Hepatocyte (in vitro differentiated cells): ENCODE measurements around the gene RPL29. TPM values are rescaled to one million over a fixed set of nuclear protein-coding genes. Genes with fewer than 3 reads are reported as not detected.

Experiments used
- DNase-seq: peaks from one replicate; pipeline ENCODE4 v3.0.0-alpha.2; 2016; ENCODE audit warnings: low spot score
- H2AFZ ChIP-seq: fragments of 200-600 bp; sonication (generic); 2 replicates; pipeline ENCODE4 v1.6.0; 2016; ENCODE audit warnings: antibody characterized with exemption, mild to moderate bottlenecking
- H3K27ac ChIP-seq: fragments of 200-600 bp; sonication (generic); 2 replicates; pipeline ENCODE4 v1.5.1; 2016; ENCODE audit warnings: mild to moderate bottlenecking
- H3K27me3 ChIP-seq: fragments of 200-600 bp; sonication (generic); 2 replicates; pipeline ENCODE4 v1.6.1; 2016
- H3K36me3 ChIP-seq: fragments of 200-600 bp; sonication (generic); replicated peaks from 2 replicates; pipeline ENCODE4 v1.5.1; 2016; ENCODE audit warnings: low read depth; ENCODE audit not compliant: insufficient read depth
- H3K4me1 ChIP-seq: fragments of 200-600 bp; sonication (generic); 2 replicates; pipeline ENCODE4 v1.5.1; 2016; ENCODE audit warnings: mild to moderate bottlenecking, moderate library complexity; ENCODE audit not compliant: insufficient read depth
- H3K4me2 ChIP-seq: fragments of 200-600 bp; sonication (generic); 2 replicates; pipeline ENCODE4 v1.6.0; 2016
- H3K4me3 ChIP-seq: fragments of 200-600 bp; sonication (generic); 2 replicates; pipeline ENCODE4 v1.5.1; 2016; ENCODE audit warnings: mild to moderate bottlenecking
- H3K79me2 ChIP-seq: fragments of 200-600 bp; sonication (generic); 2 replicates; pipeline ENCODE4 v1.6.0; 2017; ENCODE audit warnings: mild to moderate bottlenecking
- H3K9me2 ChIP-seq: fragments of 200-600 bp; sonication (generic); replicated peaks from 2 replicates; pipeline ENCODE4 v1.6.0; 2017; ENCODE audit warnings: mild to moderate bottlenecking; ENCODE audit not compliant: insufficient read depth
- H3K9me3 ChIP-seq: fragments of 200-600 bp; sonication (generic); 2 replicates; pipeline ENCODE4 v1.5.1; 2016; ENCODE audit warnings: low read depth, mild to moderate bottlenecking
- H4K20me1 ChIP-seq: fragments of 200-600 bp; sonication (generic); 2 replicates; pipeline ENCODE4 v1.6.0; 2016; ENCODE audit warnings: mild to moderate bottlenecking; ENCODE audit not compliant: insufficient read depth, poor library complexity, severe bottlenecking
- EZH2 ChIP-seq: fragments of 200-600 bp; sonication (generic); IDR thresholded peaks from 2 replicates; pipeline ENCODE4 v1.6.1; 2016; ENCODE audit warnings: antibody characterized with exemption, mild to moderate bottlenecking, borderline replicate concordance
- EZH2phosphoT487 ChIP-seq: fragments of 200-600 bp; sonication (generic); IDR thresholded peaks from one replicate; pipeline ENCODE4 v1.6.1; 2018; ENCODE audit warnings: antibody characterized with exemption, mild to moderate bottlenecking, low read depth, moderate library complexity; ENCODE audit not compliant: unreplicated experiment, severe bottlenecking
- WGBS: methylation state at CpG from one replicate; pipeline ENCODE4 v1.1.6; 2016; ENCODE audit warnings: low lambda C conversion rate; ENCODE audit errors: missing lambda C conversion rate; 5-methylcytosine and 5-hydroxymethylcytosine counted together
- polyA plus RNA-seq: library from polyadenylated mRNA; unstranded; fragments of >200 nt; fragmentation: Nextera tagmentation; extraction: Ambion mirVana; gene quantifications from 2 replicates; pipeline ENCODE4 v1.2.1, GENCODE V29; 2016
- total RNA-seq: library from RNA; depleted of rRNA; stranded (reverse); fragments of >200 nt; gene quantifications from 2 replicates; pipeline ENCODE4 v1.2.3, GENCODE V29; 2014
- TF ChIP-seq, protein P1 (sequence below): fragments of 200-600 bp; sonication (generic); IDR thresholded peaks from 2 replicates; pipeline ENCODE4 v1.5.1; 2016; ENCODE audit warnings: antibody characterized with exemption, mild to moderate bottlenecking; ENCODE audit not compliant: poor library complexity

The RPL29 gene
- total and polyA plus RNA-seq, 2 experiments from 2014 or later: 786 to 981 TPM

DNA sequence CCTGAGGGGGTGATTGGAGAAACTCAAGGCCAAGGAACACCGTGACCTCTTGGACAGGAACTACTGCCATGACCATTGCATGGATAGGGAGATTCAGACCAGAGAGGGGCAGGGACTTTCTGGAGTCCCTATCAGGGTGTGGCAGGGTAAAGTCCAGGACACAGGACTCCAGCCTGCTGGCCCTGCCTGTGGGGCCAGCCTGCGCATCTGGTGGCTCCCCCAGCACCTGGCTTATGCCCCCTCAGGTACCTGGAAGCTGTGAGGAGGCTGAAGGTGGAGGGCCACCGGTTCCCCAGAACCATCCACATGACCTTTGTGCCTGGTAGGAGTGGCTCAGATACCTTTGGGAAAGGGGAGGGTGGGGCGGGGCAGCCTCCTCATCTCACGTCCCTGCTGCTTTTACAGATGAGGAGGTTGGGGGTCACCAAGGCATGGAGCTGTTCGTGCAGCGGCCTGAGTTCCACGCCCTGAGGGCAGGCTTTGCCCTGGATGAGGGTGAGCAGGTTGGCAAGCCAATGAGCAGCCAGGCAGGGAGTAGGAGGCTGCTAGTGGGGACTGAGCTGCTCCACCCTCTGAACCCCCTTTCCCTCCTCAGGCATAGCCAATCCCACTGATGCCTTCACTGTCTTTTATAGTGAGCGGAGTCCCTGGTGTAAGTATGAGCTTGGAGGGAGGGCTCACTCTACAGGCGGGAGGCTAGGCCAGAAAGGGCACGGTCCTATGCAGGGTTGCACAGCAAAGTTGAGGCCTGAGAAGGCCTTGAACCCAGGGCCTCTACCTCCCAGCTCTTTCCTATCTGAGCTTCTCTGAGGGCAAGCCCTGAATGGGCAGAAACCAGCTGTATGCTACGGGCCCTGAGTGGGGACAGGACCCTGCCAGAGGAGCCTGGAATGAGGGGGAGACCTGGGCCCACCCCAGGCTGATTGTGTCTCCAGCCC is 9.4 kb downstream of the RPL29 start:
- no peaks in the 10 kb centered on the region for H3K36me3 ChIP-seq
- 79% methylated on average over 12 of the region's 12 CpGs for WGBS
- peak overlapping the region; percentile 78 for H3K4me2 ChIP-seq
- no peak overlapping the region for H2AFZ ChIP-seq
- peak; percentile 58 for DNase-seq
- no peaks in the 10 kb centered on the region for H4K20me1 ChIP-seq
- H3K4me3 ChIP-seq: no peak overlapping the region
- TF ChIP-seq EZH2 (no peak), EZH2phosphoT487 (no peak)
- TF ChIP-seq, protein P1, sequence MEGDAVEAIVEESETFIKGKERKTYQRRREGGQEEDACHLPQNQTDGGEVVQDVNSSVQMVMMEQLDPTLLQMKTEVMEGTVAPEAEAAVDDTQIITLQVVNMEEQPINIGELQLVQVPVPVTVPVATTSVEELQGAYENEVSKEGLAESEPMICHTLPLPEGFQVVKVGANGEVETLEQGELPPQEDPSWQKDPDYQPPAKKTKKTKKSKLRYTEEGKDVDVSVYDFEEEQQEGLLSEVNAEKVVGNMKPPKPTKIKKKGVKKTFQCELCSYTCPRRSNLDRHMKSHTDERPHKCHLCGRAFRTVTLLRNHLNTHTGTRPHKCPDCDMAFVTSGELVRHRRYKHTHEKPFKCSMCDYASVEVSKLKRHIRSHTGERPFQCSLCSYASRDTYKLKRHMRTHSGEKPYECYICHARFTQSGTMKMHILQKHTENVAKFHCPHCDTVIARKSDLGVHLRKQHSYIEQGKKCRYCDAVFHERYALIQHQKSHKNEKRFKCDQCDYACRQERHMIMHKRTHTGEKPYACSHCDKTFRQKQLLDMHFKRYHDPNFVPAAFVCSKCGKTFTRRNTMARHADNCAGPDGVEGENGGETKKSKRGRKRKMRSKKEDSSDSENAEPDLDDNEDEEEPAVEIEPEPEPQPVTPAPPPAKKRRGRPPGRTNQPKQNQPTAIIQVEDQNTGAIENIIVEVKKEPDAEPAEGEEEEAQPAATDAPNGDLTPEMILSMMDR: no peak
- no peaks in the 10 kb centered on the region for H3K27me3 ChIP-seq
- H3K27ac ChIP-seq: peak overlapping the region; percentile 97
- H3K4me1 ChIP-seq: peaks cover 30% of the 10 kb centered on the region
- peaks cover 12% of the 10 kb centered on the region for H3K79me2 ChIP-seq
- H3K9me2 ChIP-seq: no peaks in the 10 kb centered on the region
- no peaks in the 10 kb centered on the region for H3K9me3 ChIP-seq

DNA sequence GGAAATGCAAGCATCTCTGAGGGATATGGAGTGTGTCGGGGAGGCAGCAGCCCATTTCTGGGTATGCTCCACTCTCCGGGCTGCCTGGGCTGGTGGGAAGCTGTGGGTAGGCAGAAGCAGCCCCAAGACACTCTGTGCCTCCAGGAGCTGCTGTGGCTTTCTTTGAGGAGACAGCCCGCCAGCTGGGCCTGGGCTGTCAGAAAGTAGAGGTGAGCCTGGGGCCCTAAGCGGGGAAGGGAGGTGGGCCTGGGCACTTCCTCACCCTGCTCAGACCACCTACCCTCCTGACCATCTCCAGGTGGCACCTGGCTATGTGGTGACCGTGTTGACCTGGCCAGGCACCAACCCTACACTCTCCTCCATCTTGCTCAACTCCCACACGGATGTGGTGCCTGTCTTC is 10.6 kb downstream of the RPL29 start:
- no peak for DNase-seq
- no peaks in the 10 kb centered on the region for H3K9me2 ChIP-seq
- H3K27ac ChIP-seq: peak overlapping the region; percentile 97
- peak overlapping the region; percentile 78 for H3K4me2 ChIP-seq
- H4K20me1 ChIP-seq: no peaks in the 10 kb centered on the region
- peaks cover 23% of the 10 kb centered on the region for H3K79me2 ChIP-seq
- WGBS: 93% methylated on average over 6 of the region's 6 CpGs
- H3K4me3 ChIP-seq: no peak overlapping the region
- H3K9me3 ChIP-seq: no peaks in the 10 kb centered on the region
- no peak for TF ChIP-seq EZH2phosphoT487
- TF ChIP-seq EZH2: no peak
- TF ChIP-seq, protein P1: no peak
- H3K27me3 ChIP-seq: no peaks in the 10 kb centered on the region
- no peaks in the 10 kb centered on the region for H3K36me3 ChIP-seq
- H3K4me1 ChIP-seq: peaks cover 30% of the 10 kb centered on the region
- H2AFZ ChIP-seq: no peak overlapping the region

- H3K4me3 ChIP-seq: no peak overlapping the region
Observed at GRCh38 chr3:51984269-51984647, 11.4 kb downstream of the RPL29 start.

More at GRCh38 chr3:51984269-51984647, 11.4 kb downstream of the RPL29 start:
- peak overlapping the region; percentile 97 for H3K27ac ChIP-seq
- no peaks in the 10 kb centered on the region for H3K27me3 ChIP-seq
- H3K9me2 ChIP-seq: no peaks in the 10 kb centered on the region
- H3K4me1 ChIP-seq: peaks cover 30% of the 10 kb centered on the region
- no peaks in the 10 kb centered on the region for H3K36me3 ChIP-seq
- H3K79me2 ChIP-seq: peaks cover 23% of the 10 kb centered on the region
- H2AFZ ChIP-seq: no peak overlapping the region
- DNase-seq: no peak
- H3K9me3 ChIP-seq: no peaks in the 10 kb centered on the region
- H3K4me2 ChIP-seq: peak overlapping the region; percentile 78
- no peaks in the 10 kb centered on the region for H4K20me1 ChIP-seq
- TF ChIP-seq EZH2: no peak
- TF ChIP-seq, protein P1: no peak
- TF ChIP-seq EZH2phosphoT487: no peak
